Stimulated activated CD4-positive, alpha-beta T cell treated with anti-CD3 and anti-CD28 coated beads, Interleukin-12 subunit alpha, Interleukin-12 subunit beta, amount 100 ng/mL, for 24 hours (primary cell): ENCODE results near the gene MYO7A.

Experiments
- DNase-seq, 2 experiments: peaks; one replicate each; pipeline ENCODE4 v3.0.0-alpha.2; 2020; ENCODE audit warnings: low read depth in 2 of 2

The MYO7A gene

DNA sequence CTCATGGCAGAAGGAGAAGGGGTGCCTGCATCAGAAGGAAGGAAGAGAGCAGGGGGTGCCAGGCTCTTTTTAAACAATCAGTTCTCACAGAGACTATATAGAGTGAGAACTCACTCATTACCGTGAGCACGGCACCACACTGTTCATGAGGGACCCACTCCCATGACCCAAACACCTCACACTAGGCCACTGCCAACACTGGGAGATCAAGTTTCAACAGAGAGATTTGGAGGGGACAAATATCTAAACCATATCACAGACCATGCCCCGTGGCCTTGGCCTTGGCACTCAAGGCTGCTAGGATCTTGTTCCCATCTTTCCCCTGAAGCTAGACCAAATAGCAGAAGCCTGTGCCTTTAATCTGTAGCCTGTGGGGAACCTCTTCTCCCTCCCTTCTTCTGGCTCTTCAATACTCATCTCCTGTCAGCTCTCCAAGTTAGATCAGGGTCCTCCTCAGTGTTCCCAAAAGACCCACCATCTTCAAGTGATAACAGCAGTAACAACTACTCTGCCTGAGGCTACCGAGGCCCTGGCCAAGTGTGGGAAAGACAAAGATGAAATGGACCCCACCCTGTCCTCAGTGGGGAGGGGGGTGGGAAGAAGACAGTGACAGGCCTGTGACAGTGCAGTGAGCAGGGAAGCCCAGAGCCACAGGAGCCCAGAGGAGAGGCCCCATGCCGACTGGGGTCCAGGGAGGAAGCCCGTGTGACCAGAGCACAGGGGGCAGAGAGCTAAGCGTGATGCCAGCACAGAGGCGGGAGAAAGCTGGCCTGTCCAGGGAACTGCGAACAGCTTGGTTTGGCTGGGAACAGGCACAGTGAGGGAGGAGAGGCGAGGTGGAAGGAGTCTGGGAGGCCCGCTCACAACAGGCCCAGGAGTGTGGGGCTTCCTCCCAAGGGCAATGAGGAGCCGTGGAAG is 72.6 kb downstream of the MYO7A start:
- DNase-seq: no peak

DNA sequence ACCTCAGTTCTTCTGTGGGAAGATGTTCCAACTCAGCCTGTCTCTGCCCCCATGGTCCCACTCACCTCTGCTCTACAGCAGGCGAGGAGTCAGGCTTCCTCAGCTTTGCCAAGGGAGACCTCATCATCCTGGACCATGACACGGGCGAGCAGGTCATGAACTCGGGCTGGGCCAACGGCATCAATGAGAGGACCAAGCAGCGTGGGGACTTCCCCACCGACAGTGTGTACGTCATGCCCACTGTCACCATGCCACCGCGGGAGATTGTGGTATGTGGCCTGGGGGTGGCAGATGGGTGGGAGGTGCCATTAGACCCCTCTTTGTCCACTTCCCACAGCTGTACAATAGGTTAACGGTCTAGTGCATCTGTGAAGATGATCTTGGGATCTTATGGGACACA is 73.3 kb downstream of the MYO7A start:
- no peak for DNase-seq

DNA sequence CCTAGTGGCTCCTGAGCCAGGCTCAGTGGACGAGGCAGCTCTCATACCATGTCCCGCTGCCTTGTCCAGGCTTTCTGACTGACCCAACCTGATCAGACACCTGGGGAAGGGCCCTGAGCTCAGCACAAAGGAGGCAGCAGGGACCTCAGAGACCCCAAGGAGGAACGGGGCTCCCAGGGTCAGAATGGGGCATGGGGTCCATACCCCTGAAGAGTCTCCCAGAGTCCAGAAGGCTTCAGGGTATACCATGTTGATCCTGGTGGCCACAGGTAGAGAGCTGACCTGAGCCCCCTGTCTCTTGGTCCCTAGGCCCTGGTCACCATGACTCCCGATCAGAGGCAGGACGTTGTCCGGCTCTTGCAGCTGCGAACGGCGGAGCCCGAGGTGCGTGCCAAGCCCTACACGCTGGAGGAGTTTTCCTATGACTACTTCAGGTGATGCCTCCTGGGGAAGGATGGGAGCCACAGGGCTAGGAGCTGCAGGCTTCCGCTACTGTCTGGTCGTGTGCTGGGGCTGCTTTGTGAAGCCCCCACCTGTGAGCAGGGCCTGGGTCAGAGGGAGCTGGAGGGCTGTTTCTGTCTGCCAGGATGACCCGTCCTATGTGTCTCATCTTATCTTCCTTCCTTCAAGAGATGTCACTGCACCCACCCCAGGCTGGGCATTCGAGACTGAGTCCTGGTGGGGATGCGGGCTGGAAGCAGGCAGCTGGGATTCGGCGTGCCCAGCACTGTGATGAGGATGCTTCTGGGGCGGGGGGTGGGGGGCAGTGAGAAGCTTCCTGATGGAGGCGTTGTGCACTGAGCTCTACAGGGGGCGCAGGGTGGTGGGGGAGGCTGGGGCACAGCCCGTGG is 74.2 kb downstream of the MYO7A start:
- DNase-seq: no peak

DNA sequence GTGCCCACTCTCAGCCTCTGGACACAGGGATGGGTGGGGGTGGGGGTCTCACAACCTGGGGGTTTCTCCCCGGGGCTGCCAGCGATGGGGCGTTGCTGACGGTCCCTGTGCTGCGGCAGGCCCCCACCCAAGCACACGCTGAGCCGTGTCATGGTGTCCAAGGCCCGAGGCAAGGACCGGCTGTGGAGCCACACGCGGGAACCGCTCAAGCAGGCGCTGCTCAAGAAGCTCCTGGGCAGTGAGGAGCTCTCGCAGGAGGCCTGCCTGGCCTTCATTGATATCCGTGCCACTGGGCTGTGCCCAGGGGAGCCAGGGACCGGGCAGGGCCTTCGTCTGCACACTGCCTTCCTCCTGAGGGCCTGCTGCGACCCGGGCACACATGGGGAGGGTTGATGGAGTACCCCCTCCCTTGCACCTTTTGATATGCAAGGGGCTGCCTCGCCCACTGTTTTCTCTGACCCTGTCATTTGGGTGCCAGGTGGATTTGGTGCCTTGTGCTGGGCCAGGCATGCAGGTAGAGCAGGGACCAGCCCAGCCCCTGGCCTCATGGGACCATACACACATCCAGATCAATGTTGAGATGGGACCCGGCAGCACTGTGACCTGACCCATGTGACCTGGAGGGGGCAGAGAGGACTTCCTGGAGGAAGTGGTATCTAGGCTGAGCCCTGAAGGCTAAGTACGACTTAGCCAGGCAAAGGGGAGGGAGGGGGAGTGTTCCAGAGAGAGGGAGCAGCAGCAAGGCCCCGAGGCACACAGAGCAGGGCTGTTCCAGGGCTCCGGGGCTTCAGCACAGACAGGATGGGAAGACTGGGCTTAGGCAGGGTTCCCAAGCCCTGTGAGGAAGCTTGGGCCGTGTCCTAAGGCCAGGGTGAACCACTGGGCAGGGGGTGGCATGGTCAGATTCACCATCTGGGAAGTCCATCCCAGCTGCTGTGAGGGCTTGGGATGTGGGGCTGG is 75.2 kb downstream of the MYO7A start:
- DNase-seq: no peak

DNA sequence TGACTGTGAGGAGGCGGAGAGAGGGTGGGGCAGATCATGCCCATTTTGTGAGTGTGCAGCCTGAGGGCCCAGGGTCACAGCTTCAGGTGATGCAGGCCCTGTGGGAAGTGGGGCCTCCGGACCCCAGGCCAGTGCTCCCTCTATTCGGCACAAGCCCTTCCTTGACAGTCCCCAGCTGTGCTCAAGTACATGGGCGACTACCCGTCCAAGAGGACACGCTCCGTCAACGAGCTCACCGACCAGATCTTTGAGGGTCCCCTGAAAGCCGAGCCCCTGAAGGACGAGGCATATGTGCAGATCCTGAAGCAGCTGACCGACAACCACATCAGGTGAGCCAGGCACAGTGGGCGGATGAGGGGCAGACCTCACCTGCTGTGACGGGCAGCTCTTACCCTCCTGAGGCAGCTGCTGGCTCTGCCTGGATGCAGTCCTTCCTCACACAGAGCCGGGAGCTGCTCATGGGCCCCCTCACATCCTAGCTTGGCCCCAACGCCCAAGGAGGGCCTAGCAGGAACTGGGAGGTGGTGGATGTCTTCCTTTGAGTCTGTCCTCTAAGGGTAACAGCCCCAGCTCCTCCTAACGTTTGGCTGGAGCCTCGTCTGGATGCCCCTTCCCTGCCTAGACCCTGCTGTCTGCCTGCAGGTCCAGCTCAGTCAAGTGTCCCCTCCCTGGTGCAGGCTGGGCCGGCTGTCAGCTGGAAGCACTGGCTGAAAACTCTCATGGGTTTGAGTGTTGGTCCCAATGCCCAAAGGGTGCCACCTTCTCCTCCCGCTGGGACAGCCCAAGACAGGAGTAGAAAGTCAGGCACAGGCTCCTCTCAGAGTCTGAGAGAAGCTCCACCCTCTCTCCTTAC is 76.1 kb downstream of the MYO7A start:
- DNase-seq: no peak

DNA sequence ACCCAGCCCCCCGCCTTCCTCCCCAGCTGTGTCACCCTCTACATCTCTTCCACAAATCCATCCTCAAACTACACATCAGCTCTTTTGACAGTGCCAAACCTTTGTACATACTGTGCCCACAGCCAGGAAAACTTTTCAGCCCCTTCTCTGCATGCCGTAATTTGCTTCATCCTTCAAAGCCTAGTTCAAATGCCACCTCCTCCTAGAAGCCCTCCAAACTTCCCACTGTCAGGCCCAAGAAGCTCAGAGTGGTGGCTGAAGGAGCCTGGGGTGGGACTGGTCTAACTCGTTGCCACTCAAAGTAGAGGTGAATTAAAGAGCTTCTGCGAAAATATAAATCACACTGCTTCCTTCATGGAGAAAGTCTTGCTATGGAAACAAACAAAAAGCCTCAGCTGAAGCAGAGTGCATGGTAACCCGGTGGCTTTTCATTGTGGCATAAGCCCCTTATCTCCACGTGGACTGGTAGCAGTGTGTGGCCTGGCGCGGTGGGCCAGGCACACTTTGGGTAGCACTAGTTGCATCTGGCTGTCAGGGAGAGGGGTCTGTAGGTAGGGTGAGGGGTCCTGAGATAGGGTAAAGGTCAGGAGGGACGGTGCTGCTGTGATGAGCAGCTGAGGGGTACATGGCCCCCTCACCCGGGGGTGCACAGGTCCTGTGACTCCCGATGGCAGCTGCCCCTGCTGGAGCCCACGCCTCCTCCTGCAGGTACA is 76.9 kb downstream of the MYO7A start:
- DNase-seq: no peak

DNA sequence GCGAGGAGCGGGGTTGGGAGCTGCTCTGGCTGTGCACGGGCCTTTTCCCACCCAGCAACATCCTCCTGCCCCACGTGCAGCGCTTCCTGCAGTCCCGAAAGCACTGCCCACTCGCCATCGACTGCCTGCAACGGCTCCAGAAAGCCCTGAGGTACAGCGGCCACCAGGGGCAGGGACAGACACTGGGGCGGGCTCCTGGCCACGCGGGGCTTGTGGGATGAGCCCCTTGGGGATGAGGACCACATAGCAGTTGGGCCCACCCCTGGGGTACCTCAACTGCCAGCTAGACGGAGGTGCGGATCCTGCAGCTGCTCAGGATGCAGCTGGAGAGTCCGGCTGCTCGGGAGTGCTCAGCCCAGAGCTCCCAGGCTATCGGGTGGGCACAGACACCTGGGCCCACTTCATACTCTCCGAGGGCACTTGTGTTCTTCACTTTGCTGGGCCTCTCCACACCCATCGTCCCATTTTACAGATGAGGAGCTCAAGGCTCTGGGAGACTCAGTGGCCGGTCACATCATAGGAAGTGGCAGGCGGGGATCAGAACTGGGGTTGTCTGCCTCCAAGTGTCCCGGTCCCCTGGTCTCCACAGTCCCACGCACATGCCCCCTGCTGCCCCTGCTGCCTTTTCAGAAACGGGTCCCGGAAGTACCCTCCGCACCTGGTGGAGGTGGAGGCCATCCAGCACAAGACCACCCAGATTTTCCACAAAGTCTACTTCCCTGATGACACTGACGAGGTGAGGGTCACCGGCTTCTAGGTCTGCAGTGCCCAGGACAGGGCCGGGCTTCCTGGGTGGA is 77.6 kb downstream of the MYO7A start:
- DNase-seq: no peak

DNA sequence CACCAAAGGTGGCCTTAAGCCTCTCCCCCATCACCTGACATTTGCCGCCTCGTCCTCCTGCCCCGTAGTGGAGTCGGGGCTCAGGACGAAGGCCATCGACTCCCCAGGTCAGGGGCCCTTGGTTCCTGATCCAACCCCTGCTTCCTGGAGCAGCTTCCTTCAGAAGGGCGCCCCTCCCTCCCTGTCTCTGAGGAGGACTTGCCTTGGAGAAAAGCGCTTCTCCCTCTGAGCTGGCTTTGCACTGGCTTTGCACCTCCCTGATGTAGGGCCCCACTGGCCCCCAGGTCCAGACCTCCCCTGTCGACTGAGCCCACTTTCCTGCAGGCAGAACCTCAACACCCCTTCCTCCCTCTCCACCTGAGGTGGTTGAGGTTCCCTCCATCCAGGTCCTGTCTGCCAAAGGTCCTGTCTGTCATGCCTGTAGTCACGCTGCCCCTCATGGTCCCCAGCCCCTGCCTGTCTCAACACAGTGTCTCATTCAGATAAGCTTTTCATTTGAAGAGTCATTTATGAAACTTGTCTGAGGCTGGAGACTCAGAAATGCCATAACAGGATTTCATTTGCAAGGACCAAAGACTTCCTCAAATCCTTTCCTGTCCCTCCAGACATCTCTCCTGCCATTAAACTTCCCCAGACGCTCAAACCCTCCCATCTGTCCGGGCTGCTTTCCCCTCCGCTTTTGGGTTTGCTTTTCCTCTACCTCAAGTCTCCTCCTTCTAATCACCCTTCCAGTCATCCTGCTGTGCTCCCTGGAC is 78.4 kb downstream of the MYO7A start:
- DNase-seq: no peak

DNA sequence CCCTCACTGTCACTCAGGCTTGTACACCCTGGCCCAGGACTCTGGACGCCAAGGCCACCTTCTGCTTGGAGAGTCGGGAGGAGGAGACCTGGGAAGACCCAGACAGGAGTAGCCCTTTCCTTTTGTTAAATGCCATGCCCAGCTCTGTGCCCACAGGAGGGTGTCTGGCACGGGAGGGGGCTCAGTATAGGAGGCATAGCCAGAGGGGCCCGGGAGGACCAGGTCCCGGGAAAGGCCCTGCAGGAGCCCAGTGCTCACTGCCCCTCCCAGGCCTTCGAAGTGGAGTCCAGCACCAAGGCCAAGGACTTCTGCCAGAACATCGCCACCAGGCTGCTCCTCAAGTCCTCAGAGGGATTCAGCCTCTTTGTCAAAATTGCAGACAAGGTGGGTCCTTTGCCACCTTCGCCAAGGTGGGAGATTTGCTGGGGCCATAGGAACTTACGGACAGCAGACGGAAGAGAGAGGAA is 79.0 kb downstream of the MYO7A start:
- DNase-seq: no peak

DNA sequence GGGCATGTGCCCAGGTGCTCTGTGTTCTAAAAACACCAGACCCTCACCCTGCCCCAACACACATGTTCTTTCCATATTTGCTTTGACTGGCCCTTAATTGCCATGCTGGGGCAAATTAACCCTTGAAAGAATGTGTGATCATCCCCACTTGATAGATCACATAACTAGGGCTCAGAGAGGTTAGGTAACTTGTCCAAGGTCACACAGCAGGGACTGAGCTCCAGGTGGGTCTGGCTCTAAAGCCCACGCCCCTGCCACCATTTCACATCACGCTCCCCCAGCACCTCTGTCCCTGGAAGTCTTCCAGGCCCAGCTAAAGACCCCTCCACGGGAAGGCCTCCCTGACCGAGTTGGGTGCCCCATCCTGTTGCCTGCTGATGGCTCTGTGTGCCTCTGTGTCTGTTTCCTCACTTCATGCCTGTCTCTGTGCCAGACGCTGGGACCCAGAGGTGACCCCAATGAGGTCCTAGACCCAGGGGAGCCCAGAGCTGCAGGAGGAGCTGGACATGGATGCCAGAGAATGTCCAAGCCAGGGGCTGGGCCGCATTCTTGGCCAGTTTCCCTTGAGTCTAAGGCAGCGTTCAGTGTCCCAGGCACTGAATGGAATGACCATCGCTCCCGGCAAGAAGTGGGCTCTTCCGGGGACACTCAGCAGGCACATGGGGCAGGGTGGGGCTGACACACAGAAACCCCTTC is 79.7 kb downstream of the MYO7A start:
- DNase-seq: no peak

DNA sequence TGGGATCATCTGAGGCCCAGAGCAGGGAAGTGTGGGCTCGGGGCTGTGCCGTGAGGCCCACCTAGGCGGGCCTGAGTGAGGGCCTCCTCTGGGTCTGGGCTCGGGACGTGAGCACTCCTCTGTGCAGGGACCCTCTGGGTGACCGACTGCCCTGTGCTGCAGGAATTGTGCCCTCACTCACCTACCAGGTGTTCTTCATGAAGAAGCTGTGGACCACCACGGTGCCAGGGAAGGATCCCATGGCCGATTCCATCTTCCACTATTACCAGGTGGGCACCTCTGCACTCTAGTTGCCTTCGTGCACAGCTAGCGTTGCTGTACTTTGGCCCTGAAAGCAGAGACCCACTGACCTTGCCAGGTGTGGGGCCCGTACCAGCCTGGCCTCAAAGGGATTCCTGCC is 80.5 kb downstream of the MYO7A start:
- DNase-seq: no peak

DNA sequence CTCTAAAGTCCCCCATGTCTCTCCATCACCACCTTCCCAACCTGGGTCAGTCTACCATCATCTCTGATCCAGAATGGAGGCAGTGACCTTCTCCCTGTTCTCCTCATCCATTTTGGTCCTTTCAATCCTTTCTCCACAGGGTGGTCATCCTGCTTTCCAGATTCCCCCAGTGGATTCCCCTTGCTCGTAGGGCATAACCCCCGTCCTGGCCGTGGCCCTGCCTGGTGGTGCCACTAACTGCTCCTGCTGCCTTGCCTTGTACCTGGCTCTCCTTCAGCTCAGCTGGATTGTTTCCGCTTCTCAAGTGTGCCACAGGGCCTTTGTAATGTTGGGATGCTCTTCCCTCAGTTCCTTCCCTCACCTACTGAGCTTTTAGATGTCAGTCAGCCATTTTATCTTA is 81.6 kb downstream of the MYO7A start:
- no peak for DNase-seq

DNA sequence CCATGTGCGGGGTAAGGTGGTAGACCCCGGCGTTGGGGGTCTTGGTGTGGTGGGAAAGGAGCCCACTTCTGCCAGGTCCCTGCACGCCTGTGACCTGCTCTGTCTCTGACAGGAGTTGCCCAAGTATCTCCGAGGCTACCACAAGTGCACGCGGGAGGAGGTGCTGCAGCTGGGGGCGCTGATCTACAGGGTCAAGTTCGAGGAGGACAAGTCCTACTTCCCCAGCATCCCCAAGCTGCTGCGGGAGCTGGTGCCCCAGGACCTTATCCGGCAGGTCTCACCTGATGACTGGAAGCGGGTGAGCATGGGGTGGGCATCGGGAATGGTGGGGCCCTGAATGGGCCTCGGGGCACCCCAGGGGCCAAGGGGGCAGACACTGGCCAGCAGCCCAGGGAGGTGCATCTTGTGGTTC is 83.0 kb downstream of the MYO7A start:
- no peak for DNase-seq

DNA sequence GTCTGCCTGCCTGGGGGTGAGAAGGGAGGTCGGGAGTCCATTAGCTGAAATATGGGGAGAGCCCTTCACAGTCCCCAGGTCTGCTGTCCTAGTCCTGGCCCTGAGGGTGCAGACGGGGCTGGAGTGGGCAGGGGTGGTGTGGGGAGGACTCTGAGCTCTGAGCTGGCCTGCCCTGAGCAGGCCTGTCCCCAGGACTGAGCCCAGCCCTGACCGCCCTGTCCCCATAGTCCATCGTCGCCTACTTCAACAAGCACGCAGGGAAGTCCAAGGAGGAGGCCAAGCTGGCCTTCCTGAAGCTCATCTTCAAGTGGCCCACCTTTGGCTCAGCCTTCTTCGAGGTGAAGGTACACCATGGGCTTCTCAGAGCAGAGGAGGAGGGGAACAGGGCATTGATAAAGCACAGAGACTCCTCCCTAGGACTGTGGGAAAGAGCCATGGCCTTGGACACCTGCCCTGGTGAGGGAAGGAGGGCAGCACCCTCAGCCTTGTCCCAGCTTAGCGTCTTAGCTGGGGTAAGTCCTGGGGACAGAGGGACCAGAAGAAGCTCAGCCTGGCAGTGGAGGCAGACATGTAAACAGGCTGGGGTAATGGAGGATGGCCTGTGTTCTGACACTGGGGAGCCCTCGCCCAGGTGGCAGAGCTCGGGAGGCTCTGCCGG is 83.7 kb downstream of the MYO7A start:
- no peak for DNase-seq

DNA sequence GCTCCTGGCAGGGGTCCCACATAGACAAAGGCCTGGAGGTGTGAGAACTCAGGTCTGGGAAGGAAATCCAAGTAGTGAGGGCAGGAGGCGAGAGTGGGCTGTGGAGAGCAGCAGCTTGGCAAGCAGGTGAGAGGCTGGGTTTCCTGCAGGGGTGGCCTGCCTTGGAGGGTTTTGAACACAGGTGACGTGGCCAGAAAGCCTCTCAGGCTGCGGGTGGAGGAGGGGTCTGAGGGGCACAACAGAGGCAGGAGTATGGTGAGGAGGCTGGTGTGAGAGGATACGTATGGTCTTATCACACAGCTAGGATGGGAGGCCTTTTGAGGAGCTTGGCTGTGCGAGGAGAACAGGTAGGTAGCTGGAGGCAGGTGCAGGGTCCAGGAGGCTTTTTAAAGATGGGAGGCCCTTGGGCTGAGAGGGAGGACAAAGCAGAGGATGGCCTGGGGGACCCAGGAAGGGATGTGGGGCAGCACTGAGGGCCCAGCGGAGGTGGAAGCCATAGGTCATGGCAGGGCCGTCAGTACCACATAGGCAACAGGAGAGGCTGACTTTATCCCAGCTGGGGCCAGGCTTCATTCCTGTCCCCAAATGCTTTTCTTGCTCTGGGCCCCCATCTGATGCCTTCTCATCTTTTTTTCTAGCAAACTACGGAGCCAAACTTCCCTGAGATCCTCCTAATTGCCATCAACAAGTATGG is 84.4 kb downstream of the MYO7A start:
- no peak for DNase-seq

DNA sequence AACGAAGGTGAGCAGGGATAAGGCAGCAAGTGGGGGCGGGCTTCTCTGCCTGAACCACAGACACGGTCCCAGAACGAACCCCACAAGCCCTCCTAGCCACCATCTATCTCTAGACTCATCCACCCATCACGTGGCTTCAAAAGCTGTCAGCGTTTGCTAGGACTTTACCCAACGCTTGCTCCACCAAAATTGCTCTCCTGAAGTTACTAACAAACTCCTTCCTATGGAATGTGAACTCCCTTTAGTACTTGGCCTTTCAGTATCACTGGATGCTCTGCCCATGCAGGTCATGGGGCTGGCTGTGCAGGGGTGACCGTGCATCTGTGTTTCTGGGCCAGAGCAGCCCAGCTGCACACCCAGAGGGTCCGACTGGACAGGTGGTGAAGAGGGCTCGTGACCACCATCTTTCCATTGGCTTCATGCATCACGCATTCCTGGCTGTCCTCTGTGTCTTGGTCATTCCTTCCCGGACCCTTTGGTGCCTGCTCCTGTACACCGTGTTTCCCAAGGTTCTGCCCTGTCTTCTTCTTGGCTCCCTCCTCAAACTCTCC is 85.1 kb downstream of the MYO7A start:
- DNase-seq: no peak
